Mesenchymal stem cell (in vitro differentiated cells and primary cell): ENCODE measurements around the gene TECRL.

Experiments
- DNase-seq: peaks from one replicate; pipeline ENCODE4 v3.0.0-alpha.2; 2013
- H2AFZ ChIP-seq: one replicate; pipeline ENCODE4 v1.6.1; 2013; ENCODE audit warnings: low read depth, mild to moderate bottlenecking, control low read depth, inconsistent platforms, low read length, moderate library complexity
- H2AK5ac ChIP-seq: 2 replicates; pipeline ENCODE4 v1.6.1; 2013; ENCODE audit warnings: low read length, moderate library complexity, mild to moderate bottlenecking, inconsistent platforms; ENCODE audit not compliant: severe bottlenecking
- H2BK120ac ChIP-seq: one replicate; pipeline ENCODE4 v1.6.1; 2013; ENCODE audit warnings: low read depth, mild to moderate bottlenecking, inconsistent platforms, low read length, moderate library complexity
- H2BK12ac ChIP-seq, 2 experiments: one replicate each; pipeline ENCODE4 v1.6.1; 2013; ENCODE audit warnings: inconsistent platforms in 2 of 2, low read length in 2 of 2, mild to moderate bottlenecking in 2 of 2, moderate library complexity in 2 of 2, control low read depth in 1 of 2
- H2BK15ac ChIP-seq: one replicate; pipeline ENCODE4 v1.6.1; 2013; ENCODE audit warnings: mild to moderate bottlenecking, low read depth, inconsistent platforms; ENCODE audit not compliant: poor library complexity, severe bottlenecking
- H2BK5ac ChIP-seq: 2 replicates; pipeline ENCODE4 v1.6.1; 2013; ENCODE audit warnings: low read depth, mild to moderate bottlenecking, low read length, control low read depth, inconsistent platforms; ENCODE audit not compliant: poor library complexity, severe bottlenecking
- H3K14ac ChIP-seq, 2 experiments: one replicate each; pipeline ENCODE4 v1.6.1; 2013; ENCODE audit warnings: inconsistent platforms in 2 of 2, low read length in 2 of 2, control low read depth in 1 of 2, mild to moderate bottlenecking in 1 of 2, moderate library complexity in 1 of 2
- H3K18ac ChIP-seq, 2 experiments: one replicate each; pipeline ENCODE4 v1.6.1; 2013; ENCODE audit warnings: inconsistent platforms in 2 of 2, low read length in 2 of 2, control low read depth in 1 of 2, low read depth in 1 of 2, mild to moderate bottlenecking in 1 of 2
- H3K23ac ChIP-seq, 2 experiments: one replicate each; pipeline ENCODE4 v1.6.1; 2013; ENCODE audit warnings: inconsistent platforms in 2 of 2, low read length in 2 of 2, mild to moderate bottlenecking in 2 of 2, moderate library complexity in 2 of 2, control low read depth in 1 of 2
- H3K27ac ChIP-seq: 2 replicates; pipeline ENCODE4 v1.5.1; 2013; ENCODE audit warnings: mild to moderate bottlenecking, moderate library complexity, low read length, control low read depth, inconsistent platforms; ENCODE audit not compliant: poor library complexity, severe bottlenecking
- H3K27me3 ChIP-seq, 2 experiments: 2 replicates each; pipeline versions ENCODE4 v1.6.1 to v1.7.0; 2013; ENCODE audit warnings: low read length in 2 of 2, mild to moderate bottlenecking in 2 of 2, moderate library complexity in 2 of 2, control low read depth in 1 of 2, inconsistent platforms in 1 of 2; ENCODE audit not compliant: control insufficient read depth in 1 of 2, insufficient read depth in 1 of 2
- H3K36me3 ChIP-seq, 2 experiments: 2 replicates each; pipeline versions ENCODE4 v1.6.1 to v1.7.0; 2013; ENCODE audit warnings: low read length in 2 of 2, control low read depth in 1 of 2, inconsistent platforms in 1 of 2, low read depth in 1 of 2, mild to moderate bottlenecking in 1 of 2; ENCODE audit not compliant: insufficient read depth in 2 of 2, control insufficient read depth in 1 of 2
- H3K4ac ChIP-seq, 2 experiments: one replicate each; pipeline ENCODE4 v1.6.1; 2013; ENCODE audit warnings: inconsistent platforms in 2 of 2, low read length in 2 of 2, mild to moderate bottlenecking in 2 of 2, moderate library complexity in 2 of 2, control low read depth in 1 of 2, low read depth in 1 of 2
- H3K4me1 ChIP-seq: 2 replicates; pipeline ENCODE4 v1.6.1; 2013; ENCODE audit warnings: low read depth, low read length, control low read depth; ENCODE audit not compliant: control insufficient read depth, insufficient read depth
- H3K4me2 ChIP-seq: 2 replicates; pipeline ENCODE4 v1.6.1; 2013; ENCODE audit warnings: low read length, mild to moderate bottlenecking, inconsistent platforms; ENCODE audit not compliant: poor library complexity, severe bottlenecking
- H3K4me3 ChIP-seq, 2 experiments: 2 replicates each; pipeline versions ENCODE4 v1.5.1 to v1.7.0; 2013; ENCODE audit warnings: low read length in 2 of 2, mild to moderate bottlenecking in 2 of 2, control low read depth in 1 of 2, low read depth in 1 of 2; ENCODE audit not compliant: insufficient read depth in 1 of 2
- H3K79me1 ChIP-seq: replicated peaks from 2 replicates; pipeline ENCODE4 v1.6.1; 2013; ENCODE audit warnings: mild to moderate bottlenecking, control low read depth, low read length, inconsistent platforms; ENCODE audit not compliant: poor library complexity, severe bottlenecking
- H3K9ac ChIP-seq: 2 replicates; pipeline ENCODE4 v1.7.0; 2013; ENCODE audit warnings: mild to moderate bottlenecking, low read length, moderate library complexity
- H3K9me3 ChIP-seq: 2 replicates; pipeline ENCODE4 v1.7.0; 2013; ENCODE audit warnings: mild to moderate bottlenecking, low read length; ENCODE audit not compliant: control insufficient read depth
- H4K8ac ChIP-seq: one replicate; pipeline ENCODE4 v1.6.1; 2013; ENCODE audit warnings: inconsistent platforms, mild to moderate bottlenecking, low read length, moderate library complexity
- H4K91ac ChIP-seq: one replicate; pipeline ENCODE4 v1.6.1; 2013; ENCODE audit warnings: mild to moderate bottlenecking, low read length, inconsistent platforms
- WGBS: methylation state at CpG from one replicate; pipeline ENCODE4 v1.1.7; 2013; ENCODE audit warnings: mixed read lengths; 5-methylcytosine and 5-hydroxymethylcytosine counted together

The TECRL gene

GRCh38 chr4:64407000-64407399 lies 2.2 kb downstream of the TECRL start:
- H3K27me3 ChIP-seq: no peaks in the 10 kb centered on the region
- no peak overlapping the region for H3K4me3 ChIP-seq
- no peaks in the 10 kb centered on the region for H3K9me3 ChIP-seq
- no CpG with 5 or more reads among the region's 1 CpG for WGBS
- H3K23ac ChIP-seq: no peak overlapping the region
- no peak overlapping the region for H2AK5ac ChIP-seq
- H3K4ac ChIP-seq: no peak overlapping the region
- H3K9ac ChIP-seq: no peak overlapping the region
- no peak overlapping the region for H3K18ac ChIP-seq
- no peak overlapping the region for H2AFZ ChIP-seq
- H3K14ac ChIP-seq: no peak overlapping the region
- no peak overlapping the region for H3K4me2 ChIP-seq
- no peak overlapping the region for H2BK120ac ChIP-seq
- no peak overlapping the region for H4K8ac ChIP-seq
- no peaks in the 10 kb centered on the region for H3K4me1 ChIP-seq
- H2BK15ac ChIP-seq: no peak overlapping the region
- H2BK12ac ChIP-seq: no peak overlapping the region
- no peak overlapping the region for H2BK5ac ChIP-seq
- no peak for DNase-seq
- no peak overlapping the region for H4K91ac ChIP-seq
- no peaks in the 10 kb centered on the region for H3K36me3 ChIP-seq
- no peaks in the 10 kb centered on the region for H3K79me1 ChIP-seq
- H3K27ac ChIP-seq: no peak overlapping the region

- Histone ChIP-seq H3K79me1 (no peaks in the 10 kb centered on the region), H2AK5ac (no peak overlapping the region), H3K9me3 (no peaks in the 10 kb centered on the region), H3K4me1 (no peaks in the 10 kb centered on the region), H2BK5ac (no peak overlapping the region), H3K4me3 (no peak overlapping the region), H3K18ac (no peak overlapping the region), H3K4ac (no peak overlapping the region), H3K4me2 (no peak overlapping the region), H3K14ac (no peak overlapping the region), H2BK12ac (no peak overlapping the region), H3K36me3 (no peaks in the 10 kb centered on the region), H3K27me3 (no peaks in the 10 kb centered on the region), H2BK120ac (no peak overlapping the region), H4K91ac (no peak overlapping the region), H4K8ac (no peak overlapping the region), H3K23ac (no peak overlapping the region), H2BK15ac (no peak overlapping the region), H3K27ac (no peak overlapping the region), H2AFZ (no peak overlapping the region), H3K9ac (no peak overlapping the region)
- 55% methylated on average over 5 of the region's 11 CpGs for WGBS
- DNase-seq: no peak
These were observed 3.5 kb downstream of the TECRL start for GRCh38 chr4:64405761-64406160.

GRCh38 chr4:64402684-64403083 lies 6.6 kb downstream of the TECRL start:
- H3K27me3 ChIP-seq: no peaks in the 10 kb centered on the region
- H3K9me3 ChIP-seq: no peaks in the 10 kb centered on the region
- no peak overlapping the region for H3K27ac ChIP-seq
- DNase-seq: no peak
- H2BK120ac ChIP-seq: no peak overlapping the region
- H3K18ac ChIP-seq: no peak overlapping the region
- WGBS: 13% methylated on average over 2 of the region's 2 CpGs
- H3K36me3 ChIP-seq: no peaks in the 10 kb centered on the region
- H2BK15ac ChIP-seq: no peak overlapping the region
- no peak overlapping the region for H3K14ac ChIP-seq
- H2BK12ac ChIP-seq: no peak overlapping the region
- no peak overlapping the region for H3K4ac ChIP-seq
- no peak overlapping the region for H3K23ac ChIP-seq
- H3K9ac ChIP-seq: no peak overlapping the region
- H3K4me2 ChIP-seq: no peak overlapping the region
- no peak overlapping the region for H2AFZ ChIP-seq
- H3K79me1 ChIP-seq: no peaks in the 10 kb centered on the region
- H3K4me3 ChIP-seq: no peak overlapping the region
- H3K4me1 ChIP-seq: no peaks in the 10 kb centered on the region
- no peak overlapping the region for H2AK5ac ChIP-seq
- no peak overlapping the region for H4K8ac ChIP-seq
- H4K91ac ChIP-seq: no peak overlapping the region
- no peak overlapping the region for H2BK5ac ChIP-seq

- no peak for DNase-seq
- Histone ChIP-seq H3K9me3 (no peaks in the 10 kb centered on the region), H4K8ac (no peak overlapping the region), H3K9ac (no peak overlapping the region), H4K91ac (no peak overlapping the region), H3K23ac (no peak overlapping the region), H2AFZ (no peak overlapping the region), H3K18ac (no peak overlapping the region), H3K27me3 (no peaks in the 10 kb centered on the region), H3K4me3 (no peak overlapping the region), H3K14ac (no peak overlapping the region), H3K4me1 (no peaks in the 10 kb centered on the region), H3K36me3 (no peaks in the 10 kb centered on the region), H3K27ac (no peak overlapping the region), H2BK5ac (no peak overlapping the region), H2BK120ac (no peak overlapping the region), H3K4ac (no peak overlapping the region), H3K4me2 (no peak overlapping the region), H2AK5ac (no peak overlapping the region), H2BK15ac (no peak overlapping the region), H2BK12ac (no peak overlapping the region), H3K79me1 (no peaks in the 10 kb centered on the region)
- 91% methylated on average over 5 of the region's 5 CpGs for WGBS
These were observed 9.7 kb downstream of the TECRL start for GRCh38 chr4:64399313-64400109.
